Prostate gland (tissue), 2 donors: ENCODE measurements around the gene FAM107A.

Experiments used
- POLR2A ChIP-seq: fragments of 450-650 bp; IDR thresholded peaks from one replicate; pipeline ENCODE4 v1.6.1; 2016; ENCODE audit warnings: antibody characterized with exemption, mild to moderate bottlenecking
- POLR2AphosphoS5 ChIP-seq: sonication (generic); formaldehyde crosslinking; IDR thresholded peaks from one replicate; pipeline ENCODE4 v1.6.1; 2017; ENCODE audit warnings: antibody characterized with exemption
- TF ChIP-seq, protein P1 (sequence below), 4 experiments: fragments of 200-600 bp in 2 of 4; fragments of 450-650 bp in 2 of 4; sonication (generic) in 2 of 4; IDR thresholded peaks; 1 replicate in 3 of 4; 2 replicates in 1 of 4; pipeline ENCODE4 v1.5.1; 2016 to 2019; ENCODE audit warnings: antibody characterized with exemption in 4 of 4, mild to moderate bottlenecking in 2 of 4, moderate library complexity in 2 of 4

GRCh38 chr3:58603606-58604005 is 26.4 kb upstream of the FAM107A start:
- TF ChIP-seq, protein P1, sequence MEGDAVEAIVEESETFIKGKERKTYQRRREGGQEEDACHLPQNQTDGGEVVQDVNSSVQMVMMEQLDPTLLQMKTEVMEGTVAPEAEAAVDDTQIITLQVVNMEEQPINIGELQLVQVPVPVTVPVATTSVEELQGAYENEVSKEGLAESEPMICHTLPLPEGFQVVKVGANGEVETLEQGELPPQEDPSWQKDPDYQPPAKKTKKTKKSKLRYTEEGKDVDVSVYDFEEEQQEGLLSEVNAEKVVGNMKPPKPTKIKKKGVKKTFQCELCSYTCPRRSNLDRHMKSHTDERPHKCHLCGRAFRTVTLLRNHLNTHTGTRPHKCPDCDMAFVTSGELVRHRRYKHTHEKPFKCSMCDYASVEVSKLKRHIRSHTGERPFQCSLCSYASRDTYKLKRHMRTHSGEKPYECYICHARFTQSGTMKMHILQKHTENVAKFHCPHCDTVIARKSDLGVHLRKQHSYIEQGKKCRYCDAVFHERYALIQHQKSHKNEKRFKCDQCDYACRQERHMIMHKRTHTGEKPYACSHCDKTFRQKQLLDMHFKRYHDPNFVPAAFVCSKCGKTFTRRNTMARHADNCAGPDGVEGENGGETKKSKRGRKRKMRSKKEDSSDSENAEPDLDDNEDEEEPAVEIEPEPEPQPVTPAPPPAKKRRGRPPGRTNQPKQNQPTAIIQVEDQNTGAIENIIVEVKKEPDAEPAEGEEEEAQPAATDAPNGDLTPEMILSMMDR (IDR thresholded peaks at IDR 0.05): no peak
- TF ChIP-seq POLR2AphosphoS5 (no peak), POLR2A (no peak)
